Activated gamma-delta T cell treated with Interleukin-2 at 50 U/mL for 16 hours (primary cell): Measurements from ENCODE around the gene SLC9A9.

Experiments used
- DNase-seq: peaks from one replicate; pipeline ENCODE4 v3.0.0-alpha.2; 2020

The SLC9A9 gene

GRCh38 chr3:143383421-143383820 lies 464.8 kb downstream of the SLC9A9 start:
- no peak for DNase-seq

- no peak for DNase-seq
Observed at GRCh38 chr3:143382816-143383215, 465.5 kb downstream of the SLC9A9 start.

GRCh38 chr3:143380449-143380848 lies 467.8 kb downstream of the SLC9A9 start:
- DNase-seq, result no peak

- no peak for DNase-seq
Observed at GRCh38 chr3:143375698-143376097, 472.6 kb downstream of the SLC9A9 start.

GRCh38 chr3:143367171-143367570 lies 481.1 kb downstream of the SLC9A9 start:
- no peak for DNase-seq

- DNase-seq, result no peak
Observed at GRCh38 chr3:143366672-143367071, 481.6 kb downstream of the SLC9A9 start.

GRCh38 chr3:143363949-143364348 lies 484.3 kb downstream of the SLC9A9 start:
- no peak for DNase-seq

- DNase-seq, result no peak
Observed at GRCh38 chr3:143363276-143363675, 485.0 kb downstream of the SLC9A9 start.

GRCh38 chr3:143362115-143362991 lies 485.9 kb downstream of the SLC9A9 start:
- no peak for DNase-seq

GRCh38 chr3:143361589-143361988 lies 486.7 kb downstream of the SLC9A9 start:
- DNase-seq, result no peak

GRCh38 chr3:143360244-143360643 lies 488.0 kb downstream of the SLC9A9 start:
- no peak for DNase-seq

GRCh38 chr3:143358793-143359491 lies 489.3 kb downstream of the SLC9A9 start:
- DNase-seq, result no peak

- no peak for DNase-seq
Observed at GRCh38 chr3:143358155-143358792, 490.0 kb downstream of the SLC9A9 start.

GRCh38 chr3:143357700-143358099 lies 490.6 kb downstream of the SLC9A9 start:
- DNase-seq, result no peak

GRCh38 chr3:143356839-143357238 lies 491.4 kb downstream of the SLC9A9 start:
- no peak for DNase-seq

- no peak for DNase-seq
Observed at GRCh38 chr3:143354342-143354741, 493.9 kb downstream of the SLC9A9 start.

GRCh38 chr3:143352850-143353550 lies 495.3 kb downstream of the SLC9A9 start:
- DNase-seq, result no peak

- DNase-seq, result no peak
Observed at GRCh38 chr3:143351895-143352608, 496.2 kb downstream of the SLC9A9 start.

- no peak for DNase-seq
Observed at GRCh38 chr3:143351354-143351753, 496.9 kb downstream of the SLC9A9 start.

GRCh38 chr3:143349455-143349854 lies 498.8 kb downstream of the SLC9A9 start:
- DNase-seq, result no peak

GRCh38 chr3:143348486-143349327 lies 499.6 kb downstream of the SLC9A9 start:
- DNase-seq, result no peak
